HS-27A (cell line): ENCODE results near the gene IBA57.

Experiments used
- DNase-seq: peaks from one replicate; pipeline ENCODE4 v3.0.0-alpha.2; 2012; ENCODE audit warnings: low read depth, missing footprints

IBA57 gene

DNA sequence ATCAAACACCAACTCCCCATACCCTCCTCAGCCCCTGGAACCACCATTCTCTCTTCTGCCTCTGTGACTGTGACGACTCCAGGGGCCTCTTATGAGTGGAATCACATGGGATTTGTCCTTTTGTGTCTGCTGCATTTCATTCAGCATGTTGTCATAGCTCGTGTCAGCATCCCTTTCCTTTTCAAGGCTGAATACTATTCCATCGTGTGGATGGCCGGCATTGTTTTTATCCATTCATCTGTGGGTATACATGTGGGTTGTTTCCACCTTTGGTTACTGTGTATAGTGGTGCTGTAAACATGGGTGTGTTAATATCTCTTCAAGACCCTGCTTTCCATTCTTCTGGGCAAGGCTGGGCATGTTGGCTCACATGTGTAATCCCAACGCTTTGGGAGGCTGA lies 25.2 kb downstream of the IBA57 start:
- DNase-seq, result no peak

DNA sequence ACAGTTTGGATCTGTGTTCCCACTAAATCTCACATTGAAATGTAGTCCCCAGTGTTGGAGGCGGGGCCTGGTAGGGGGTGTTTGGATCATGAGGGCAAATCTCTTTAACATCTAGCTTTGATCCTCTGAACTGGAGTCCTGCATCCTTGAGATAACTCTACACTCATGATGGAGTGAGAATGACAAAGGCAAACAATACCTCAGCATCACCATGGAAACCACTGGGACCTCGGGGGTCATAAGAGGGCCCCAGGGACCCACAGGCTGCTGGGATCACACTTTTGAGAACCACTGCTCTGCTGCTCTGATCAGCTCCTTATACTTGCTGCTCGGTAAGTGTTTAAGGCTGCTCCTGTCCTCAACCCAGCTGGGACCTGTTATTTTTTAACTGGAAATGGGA lies 28.8 kb downstream of the IBA57 start:
- no peak for DNase-seq

DNA sequence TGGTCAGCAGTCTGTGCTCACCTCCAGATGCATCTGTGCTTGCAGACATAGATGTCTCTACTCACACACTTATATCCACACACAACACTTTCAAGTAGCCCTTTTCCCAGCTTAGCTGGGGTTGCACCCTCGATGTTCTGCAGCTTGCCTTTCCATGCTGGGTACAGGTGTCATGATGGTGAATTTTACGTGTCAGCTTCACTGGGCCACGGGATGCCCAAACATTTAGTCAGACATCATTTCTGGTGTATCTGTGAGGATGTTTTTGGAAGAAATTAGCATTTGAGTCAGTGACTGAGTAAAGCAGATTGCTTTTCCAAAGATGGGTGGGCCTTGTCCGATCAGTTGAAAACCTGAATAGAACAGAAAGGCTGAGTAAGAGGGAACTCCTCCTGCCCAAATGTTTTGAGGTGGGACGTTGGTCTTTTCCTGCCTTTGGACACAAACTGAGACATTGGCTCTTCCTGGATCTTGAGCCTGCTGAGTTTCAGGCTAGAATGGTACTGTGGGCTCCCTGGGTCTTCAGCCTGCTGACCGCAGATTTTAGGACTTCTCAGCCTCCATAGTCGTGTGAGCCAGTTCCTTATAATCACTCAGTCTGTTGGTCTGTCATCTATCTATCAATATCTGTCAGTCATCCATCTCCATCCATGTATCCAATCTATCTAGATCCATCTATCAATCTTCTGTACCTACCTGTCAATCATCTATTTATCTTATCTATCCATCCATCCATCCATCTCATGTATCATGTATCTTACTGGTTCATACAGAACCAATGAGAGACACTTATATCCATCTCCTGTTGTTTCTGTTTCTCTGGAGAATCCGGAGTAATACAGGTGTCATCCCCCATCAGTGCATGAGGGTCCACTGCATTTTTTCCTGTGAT lies 29.6 kb downstream of the IBA57 start:
- no peak for DNase-seq

DNA sequence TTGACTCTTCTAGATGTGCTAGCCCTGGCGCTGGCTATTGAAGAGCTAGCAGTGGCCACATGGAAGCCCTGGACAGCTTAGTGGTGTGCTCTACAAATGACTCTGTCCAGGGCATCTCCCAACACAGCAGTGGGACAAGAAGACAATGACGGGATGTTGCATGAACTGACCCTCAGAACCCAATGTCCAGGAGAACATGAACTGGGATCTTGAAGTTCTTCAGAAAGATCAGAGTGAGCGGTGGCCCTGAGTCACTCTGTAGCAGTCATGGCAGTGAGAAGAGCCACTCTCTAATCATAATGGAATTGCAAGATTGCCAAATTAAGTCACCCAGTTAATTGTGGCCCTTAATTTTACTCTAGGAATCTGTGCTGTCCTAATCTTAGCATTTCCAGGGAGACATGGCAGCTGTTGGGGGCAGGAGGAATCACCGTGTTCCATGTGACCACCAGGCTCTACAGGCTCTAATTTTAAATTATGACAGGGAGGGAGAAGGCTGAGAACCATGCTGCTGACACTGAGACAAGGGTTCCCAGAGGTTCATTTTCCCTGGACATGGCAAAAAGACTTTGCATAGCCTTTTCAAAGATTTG lies 32.0 kb downstream of the IBA57 start:
- no peak for DNase-seq

DNA sequence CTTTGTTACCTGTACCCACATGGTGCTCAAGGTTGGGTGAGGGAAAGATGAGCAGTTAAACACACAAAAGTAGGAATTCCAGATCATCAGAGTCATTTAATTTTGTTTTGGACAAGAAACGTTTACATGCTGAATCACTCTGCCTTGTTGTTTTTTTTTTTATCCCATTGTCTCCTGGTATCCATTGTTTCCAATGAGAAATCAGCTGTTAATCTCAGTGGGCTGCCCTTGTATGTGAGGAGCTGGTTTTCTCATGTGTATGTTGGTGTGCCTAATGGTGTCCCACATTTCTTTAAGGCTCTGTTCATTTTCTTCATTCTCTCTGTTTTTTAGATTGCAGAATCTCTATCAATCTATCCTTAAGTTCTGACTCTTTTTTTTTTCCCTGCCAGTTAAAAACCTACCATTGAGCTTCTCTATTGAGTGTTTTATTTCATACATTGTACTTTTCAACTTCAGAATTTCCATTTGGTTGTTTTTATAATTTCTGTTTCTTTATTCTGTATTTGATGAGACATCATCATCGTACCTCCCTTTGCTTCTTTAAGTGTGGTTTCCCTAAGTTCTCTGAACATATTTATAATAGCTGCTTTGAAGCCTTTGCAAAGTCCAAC lies 33.5 kb downstream of the IBA57 start:
- DNase-seq, result no peak

DNA sequence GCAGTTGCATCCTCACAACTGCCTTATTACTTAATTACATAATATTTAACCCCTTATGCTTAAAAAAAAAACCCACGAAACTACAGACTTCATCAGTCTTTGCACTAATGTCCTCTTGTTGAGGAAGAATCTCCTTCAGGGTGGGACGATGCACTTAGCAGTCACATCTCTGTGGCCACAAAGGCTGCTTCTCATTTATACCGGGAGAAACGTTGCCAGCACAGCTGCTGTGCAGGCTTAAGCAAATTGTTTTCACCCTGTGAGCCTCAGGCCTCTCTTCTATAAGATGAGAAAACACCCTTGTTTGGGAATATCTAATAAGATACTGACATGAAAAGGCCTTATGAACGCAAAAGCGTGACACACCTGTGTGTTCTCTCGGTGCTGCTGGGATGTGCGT lies 39.4 kb downstream of the IBA57 start:
- DNase-seq, result no peak

DNA sequence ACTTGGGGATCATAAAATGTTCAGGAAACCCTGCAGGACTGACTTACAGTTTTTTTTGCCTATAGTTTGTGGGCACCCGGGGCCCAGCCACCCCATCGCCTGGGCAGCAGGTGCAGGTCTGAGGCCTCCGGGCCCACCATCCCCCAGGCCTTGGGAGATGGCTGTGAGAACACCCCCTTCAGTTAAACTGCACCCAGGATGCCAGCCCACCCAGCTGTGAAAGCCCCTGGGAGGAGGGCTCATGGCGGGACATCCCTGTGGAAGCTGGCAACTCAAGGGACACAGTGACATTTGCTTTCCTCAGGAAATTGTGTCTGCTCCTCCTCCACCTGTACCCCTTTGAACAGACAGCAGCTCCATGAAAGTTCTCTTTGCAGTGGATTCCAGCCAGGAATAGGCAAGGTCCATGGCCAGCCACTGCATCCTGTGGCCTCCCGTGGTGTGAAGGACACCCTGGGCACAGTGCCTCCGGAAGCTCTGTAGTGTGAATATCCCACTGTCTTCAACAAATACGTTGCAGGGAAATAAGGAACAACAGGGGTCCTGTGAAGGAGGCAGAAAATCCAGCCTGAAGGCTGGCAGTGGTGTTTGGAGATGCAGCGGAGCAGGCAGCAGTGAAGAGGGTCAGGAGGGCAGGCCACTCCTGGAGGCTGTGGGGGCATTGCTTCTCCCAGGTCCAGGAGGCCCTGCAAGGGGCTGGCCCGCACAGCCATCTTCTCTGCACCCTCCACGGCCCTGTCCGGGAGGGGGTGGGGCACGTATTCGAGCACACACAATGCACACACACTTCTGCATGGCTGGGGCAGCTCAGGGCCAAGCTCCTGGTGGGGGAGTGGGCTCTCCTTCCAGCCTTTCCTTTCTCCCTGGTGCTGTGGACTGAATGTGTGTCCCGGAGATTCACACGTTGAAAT lies 40.2 kb downstream of the IBA57 start:
- no peak for DNase-seq

DNA sequence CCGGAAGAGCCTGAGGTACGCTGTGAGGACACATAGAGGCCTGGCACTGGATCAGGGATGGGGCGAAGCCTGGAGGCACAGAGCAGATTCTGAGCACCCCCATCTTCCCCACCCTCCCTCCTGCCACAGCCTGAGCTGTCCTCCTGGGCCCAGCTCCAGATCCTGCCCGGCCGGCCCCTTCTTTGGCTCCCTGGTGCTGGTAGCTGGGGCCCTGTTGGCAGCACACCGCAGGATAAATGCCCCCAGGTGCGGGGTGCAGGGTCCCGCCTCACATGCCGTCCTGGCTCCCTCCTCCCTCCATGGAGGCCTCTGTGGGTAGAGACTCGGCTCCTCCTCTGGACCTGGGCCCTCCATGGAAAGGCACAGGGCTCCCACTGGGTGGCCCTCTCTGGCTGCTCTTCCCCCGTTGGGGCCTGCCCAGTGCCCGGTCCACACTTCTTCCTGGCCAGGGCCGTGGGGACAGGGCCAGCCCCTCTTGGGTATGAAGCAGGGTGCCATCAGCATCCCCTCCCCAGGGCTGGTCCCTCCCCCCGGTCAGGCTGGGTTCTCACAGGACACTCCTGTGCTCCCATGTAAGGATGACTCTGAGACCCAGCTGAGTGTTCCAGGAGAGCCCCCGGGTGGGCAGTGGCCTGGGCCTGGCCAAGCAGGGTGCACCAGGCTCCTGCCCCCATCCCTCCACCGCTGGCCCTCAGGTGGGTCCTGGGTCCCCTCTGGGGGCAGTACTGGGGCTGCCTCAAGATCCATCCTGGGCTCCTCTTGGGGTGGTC lies 41.2 kb downstream of the IBA57 start:
- no peak for DNase-seq

DNA sequence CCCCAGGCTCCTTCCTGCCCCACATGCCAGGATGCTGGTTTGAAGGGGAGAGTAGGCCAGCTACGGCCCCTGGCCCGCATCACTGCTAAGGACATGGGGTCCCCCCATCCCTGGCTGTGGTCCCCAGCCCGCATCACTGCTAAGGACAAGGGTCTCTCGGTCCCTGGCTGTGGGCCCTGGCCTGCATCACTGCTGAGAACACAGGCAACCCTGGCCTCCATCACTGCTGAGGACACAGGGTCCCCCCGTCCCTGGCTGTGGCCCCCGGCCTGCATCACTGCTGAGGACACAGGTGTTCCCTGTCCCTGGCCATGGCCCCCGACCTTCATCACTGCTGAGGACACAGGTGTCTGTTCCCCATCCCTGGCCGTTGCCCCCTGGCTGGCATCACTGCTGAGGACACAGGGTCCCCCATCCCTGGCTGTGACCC lies 41.8 kb downstream of the IBA57 start:
- DNase-seq, result no peak

DNA sequence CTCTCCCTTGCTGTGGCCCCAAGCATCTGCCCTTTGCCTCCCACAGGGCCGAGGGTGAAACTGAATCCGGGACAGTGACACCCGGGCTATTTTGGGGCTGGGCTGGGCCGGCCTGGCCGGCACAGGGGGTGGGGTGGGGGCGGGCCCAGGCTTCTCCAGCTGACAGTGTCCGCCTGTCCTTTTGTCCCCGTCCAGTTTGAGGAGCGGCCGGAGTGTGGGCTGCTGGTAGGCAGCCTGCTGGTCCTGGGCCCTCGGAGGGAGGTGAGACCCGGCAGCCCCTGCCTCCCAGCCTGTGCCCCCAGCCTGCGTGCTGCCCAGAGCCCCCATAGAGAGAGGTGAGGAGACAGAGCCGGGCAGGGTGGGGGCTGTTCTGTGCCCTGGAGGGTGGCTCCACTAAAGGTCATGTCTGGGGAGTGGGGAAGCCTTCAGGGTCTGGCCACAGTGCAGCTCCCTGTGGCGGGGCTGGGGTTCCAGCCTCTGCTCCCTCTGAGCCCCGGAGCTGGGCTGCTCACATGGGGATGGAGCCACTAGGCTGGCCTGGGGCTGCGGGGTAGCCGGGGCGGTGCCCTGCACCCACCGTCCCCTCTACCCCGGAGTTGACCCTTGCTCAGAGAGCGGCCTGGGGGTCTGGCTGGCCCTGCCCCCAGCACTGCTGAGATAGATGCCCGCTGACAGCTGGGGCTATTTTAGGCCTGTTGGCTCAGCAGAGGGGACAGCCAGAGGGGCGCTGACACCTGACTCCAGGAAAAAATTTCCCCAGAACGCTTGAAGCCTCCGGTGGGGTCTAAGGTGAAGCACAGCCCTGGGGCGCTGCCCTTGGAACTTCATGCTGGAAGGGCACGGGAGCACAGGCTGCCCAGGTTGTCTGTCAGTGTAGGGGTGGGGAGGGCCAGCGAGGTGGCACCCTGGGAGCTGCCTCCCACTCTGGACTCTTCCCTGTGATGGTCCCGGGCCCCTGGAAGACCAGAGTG lies 42.5 kb downstream of the IBA57 start, which contains the start of gene OBSCN:
Gene OBSCN, plus strand, starts transcription at position 194 of the 971 bp plus-strand sequence. CDS start 3,740 bp downstream, outside the sequence.
- no peak for DNase-seq

DNA sequence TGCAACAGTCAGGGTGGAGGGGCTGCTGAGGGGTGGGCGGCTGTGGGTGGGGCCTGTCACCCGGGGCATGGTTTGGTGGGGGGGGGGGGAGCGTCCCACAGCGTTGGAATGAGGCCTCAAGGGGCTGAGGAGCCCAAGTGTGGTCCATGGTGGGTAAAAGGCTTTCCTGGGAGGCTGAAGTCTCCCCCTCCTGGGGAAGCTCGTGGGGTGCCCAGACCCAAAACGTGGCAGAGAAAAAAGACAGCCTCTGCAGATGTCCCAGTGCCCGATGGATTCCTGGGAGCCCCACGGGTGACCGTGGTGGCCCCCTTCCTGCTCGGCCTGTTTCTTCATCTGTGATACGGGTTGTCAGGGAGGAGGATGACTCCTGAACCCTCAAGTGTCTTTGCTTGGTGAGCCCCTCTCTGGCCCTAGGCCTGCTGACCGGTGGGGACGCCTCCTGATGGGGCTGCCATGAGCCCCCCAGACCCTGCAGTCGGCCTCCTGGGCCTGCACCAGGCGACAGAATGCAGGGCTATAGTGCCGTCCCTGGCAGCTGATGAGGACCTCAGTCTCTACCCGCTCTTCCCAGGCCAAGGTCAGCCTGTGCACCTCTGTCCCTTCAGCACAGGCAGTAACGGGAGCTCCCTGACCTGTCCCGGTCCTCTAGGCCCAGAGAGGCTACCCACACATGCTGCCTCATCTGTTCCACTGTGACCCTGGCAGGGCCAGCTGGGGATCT lies 43.4 kb downstream of the IBA57 start:
- no peak for DNase-seq

DNA sequence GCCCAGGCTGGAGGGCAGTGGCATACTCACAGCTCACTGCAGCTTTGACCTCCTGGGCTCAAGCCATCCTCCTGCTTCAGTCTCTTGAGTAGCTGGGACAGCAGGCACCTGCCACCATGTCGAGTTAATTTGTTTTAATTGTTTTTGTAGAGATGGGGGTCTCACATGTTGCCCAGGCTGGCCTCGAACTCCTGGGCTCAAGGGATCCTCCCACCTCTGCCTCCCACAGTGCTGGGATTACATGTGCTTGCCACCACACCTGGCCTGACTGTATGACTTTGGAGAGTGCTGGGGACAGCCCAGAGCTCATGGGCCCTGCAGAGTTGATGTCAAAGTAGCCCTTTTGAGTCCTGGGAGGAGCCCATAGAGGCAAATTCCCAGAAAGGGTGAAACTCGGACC lies 44.1 kb downstream of the IBA57 start:
- DNase-seq, result no peak

DNA sequence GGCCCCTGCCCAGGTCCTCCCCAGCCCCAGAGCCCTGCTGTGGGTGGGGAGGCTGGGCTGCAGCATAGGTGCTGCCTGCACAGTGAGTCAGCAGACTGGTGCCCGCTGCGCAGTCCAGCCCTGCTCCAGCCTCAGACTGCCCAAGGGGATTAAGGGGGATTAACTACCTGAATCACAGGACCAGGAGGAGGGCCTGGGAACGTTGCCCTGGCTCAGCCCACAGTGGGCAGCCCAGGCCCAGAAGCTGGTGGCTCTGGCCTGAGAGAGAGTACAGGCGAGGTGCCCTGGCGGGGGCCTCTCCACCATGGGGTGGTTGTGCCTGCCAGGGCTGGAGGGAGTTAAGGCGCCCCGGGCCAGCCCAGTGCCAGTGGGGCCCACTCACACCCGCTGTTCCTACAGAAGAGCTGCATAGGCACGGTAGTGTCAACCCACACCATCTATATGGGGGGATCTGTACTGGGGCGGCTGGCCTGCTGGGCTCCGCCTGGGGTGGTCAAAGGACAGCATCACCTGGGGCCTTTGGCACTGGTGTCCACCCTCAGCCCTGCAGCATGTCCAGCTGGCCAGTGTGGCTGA lies 44.6 kb downstream of the IBA57 start:
- peak; percentile 33 for DNase-seq

DNA sequence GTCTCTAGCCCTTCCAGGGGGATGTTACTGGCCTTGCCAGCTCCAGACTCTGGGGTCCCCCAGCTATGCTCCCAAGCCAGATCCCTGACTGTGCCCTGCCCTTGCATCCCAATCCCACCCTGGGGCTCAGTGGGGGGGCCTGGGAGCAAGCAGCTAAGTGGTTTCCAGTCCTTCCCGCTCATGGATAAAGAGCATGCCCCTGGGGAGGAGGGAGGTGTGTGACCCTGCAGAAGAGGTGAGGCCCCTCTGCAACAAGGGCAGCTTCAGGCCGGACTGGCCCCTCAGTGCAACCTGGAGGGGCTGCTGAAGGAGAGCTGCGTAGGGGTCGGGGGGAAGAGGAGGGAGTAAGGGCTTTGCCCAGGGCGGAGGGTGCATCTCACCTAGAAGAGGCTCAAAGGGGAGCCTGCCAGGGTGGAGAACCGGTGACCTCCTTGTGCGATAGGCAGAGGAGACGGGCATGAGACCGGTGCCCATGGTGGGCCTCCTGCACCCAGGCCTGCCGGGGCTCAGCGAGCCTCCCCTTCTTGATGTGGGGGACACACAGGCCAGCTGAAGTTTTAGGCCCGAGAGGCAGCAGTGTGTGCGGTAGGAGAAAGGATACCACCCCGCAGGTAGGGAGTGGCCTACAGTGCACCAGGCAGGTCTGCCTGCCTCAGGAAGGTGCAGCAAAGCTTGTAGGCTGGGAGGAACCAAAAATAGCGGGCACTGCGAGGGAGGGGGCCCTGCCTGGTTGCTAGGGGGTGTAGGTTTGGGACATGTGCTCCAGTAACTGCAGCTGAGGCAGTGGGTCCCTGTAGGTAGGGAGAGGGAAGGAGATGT lies 45.3 kb downstream of the IBA57 start:
- no peak for DNase-seq

DNA sequence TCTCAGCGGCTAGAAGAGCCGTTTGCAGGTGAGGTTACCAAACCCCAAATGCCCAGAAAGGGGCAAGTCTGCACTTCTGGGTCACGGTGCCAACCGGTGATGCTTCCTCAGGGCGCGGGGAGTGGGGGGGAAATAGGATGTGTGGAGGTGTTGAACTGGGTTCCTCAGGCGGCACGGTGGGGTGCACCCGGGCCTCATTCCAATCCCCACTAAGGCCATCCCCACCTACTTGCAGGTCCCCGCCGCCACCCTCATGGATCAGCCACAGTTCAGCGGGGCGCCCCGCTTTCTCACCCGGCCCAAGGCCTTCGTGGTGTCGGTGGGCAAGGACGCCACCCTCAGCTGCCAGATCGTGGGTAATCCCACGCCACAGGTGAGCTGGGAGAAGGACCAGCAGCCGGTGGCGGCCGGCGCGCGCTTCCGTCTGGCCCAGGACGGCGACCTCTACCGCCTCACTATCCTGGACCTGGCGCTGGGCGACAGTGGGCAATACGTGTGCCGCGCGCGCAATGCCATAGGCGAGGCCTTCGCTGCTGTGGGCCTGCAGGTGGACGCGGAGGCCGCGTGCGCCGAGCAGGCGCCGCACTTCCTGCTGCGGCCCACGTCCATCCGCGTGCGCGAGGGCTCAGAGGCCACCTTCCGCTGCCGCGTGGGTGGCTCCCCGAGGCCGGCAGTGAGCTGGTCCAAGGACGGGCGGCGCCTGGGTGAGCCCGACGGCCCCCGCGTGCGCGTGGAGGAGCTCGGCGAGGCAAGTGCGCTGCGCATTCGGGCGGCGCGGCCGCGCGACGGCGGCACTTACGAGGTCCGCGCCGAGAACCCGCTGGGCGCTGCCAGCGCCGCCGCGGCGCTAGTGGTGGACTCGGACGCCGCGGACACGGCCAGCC lies 46.2 kb downstream of the IBA57 start:
- DNase-seq, result no peak

DNA sequence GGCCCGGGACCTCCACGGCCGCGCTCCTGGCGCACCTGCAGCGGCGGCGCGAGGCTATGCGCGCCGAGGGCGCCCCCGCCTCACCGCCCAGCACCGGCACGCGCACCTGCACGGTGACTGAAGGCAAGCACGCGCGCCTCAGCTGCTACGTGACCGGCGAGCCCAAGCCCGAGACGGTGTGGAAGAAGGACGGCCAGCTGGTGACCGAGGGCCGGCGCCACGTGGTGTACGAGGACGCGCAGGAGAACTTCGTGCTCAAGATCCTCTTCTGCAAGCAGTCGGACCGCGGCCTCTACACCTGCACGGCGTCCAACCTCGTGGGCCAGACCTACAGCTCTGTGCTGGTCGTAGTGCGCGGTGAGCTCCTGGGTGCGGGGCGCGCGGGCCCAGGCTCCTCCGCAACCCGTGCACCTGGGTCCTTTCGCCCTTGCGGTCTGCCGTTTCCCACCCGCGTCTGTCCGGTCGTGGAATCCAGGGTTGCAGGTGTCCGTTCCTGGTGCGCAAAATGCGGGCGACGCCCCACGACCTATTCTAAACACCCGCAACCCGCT lies 46.9 kb downstream of the IBA57 start:
- no peak for DNase-seq
